K562 (cell line): ENCODE results near the gene PUS3. TPM values are rescaled to one million over a fixed set of nuclear protein-coding genes. Genes with fewer than 3 reads are reported as not detected.
A peak's percentile ranks its signal among the peaks of the same experiment; 100 is the strongest.

ENCODE experiments used
- ATAC-seq: fragments of 200-7000 bp; cut with Tn5 transposase; 3 replicates; pipeline ENCODE4 v1.9.1; 2020; ENCODE audit warnings: moderate library complexity
- BruUV-seq: library from RNA; stranded (reverse); fragments of 400-500 nt; replicated peaks from 2 replicates; lab custom pipeline; 2021; lab: Mats Ljungman, UMichigan
- CTCF ChIA-PET: fragments of 300-600 bp; formaldehyde crosslinking; extraction: SDS; loops from one replicate; lab custom pipeline; 2021; ENCODE audit warnings: low intra/inter-chr PET ratio; lab: Yijun Ruan, JAX
- POLR2A ChIA-PET: fragments of 300-600, 350-650 bp; sonication (Branson Sonifier 250); formaldehyde crosslinking; extraction: SDS; loops from one replicate; lab custom pipeline; 2021; ENCODE audit warnings: antibody characterized with exemption, inconsistent platforms; lab: Yijun Ruan, JAX
- DNase-seq, 4 experiments: peaks; one replicate each; pipeline versions ENCODE4 v3.0.0 to v3.0.0-alpha.2; 2011 to 2018; ENCODE audit warnings: low spot score in 3 of 4, mixed read lengths in 3 of 4; ENCODE audit errors: extremely low read depth in 1 of 4
- FAIRE-seq: peaks from 2 replicates; lab custom pipeline; 2011; peaks lifted over from hg19 to GRCh38; lab: Jason Lieb, UNC
- H2AFZ ChIP-seq: 2 replicates; pipeline ENCODE4 v1.6.0; 2011; ENCODE audit warnings: low read depth, low read length, control low read depth, inconsistent platforms
- H3K27ac ChIP-seq: fragments of 200-600 bp; 3 replicates; pipeline ENCODE4 v1.8.0; 2011; ENCODE audit warnings: low read depth, mild to moderate bottlenecking, control low read depth, inconsistent platforms, low read length, moderate library complexity, mixed read lengths; ENCODE audit errors: extremely low read depth
- H3K27me3 ChIP-seq, 2 experiments: fragments of 300-600 bp in 1 of 2; 2 replicates in 1 of 2; 3 replicates in 1 of 2; pipeline versions ENCODE4 v1.6.0 to v1.8.0; 2011; ENCODE audit warnings: inconsistent platforms in 2 of 2, low read length in 2 of 2, mild to moderate bottlenecking in 1 of 2, mixed read lengths in 1 of 2, moderate library complexity in 1 of 2; ENCODE audit not compliant: control insufficient read depth in 2 of 2, insufficient read depth in 2 of 2
- H3K36me3 ChIP-seq: fragments of 300-600 bp; 3 replicates; pipeline ENCODE4 v1.8.0; 2011; ENCODE audit warnings: mild to moderate bottlenecking, low read length, inconsistent platforms; ENCODE audit not compliant: control insufficient read depth, insufficient read depth
- H3K4me1 ChIP-seq, 2 experiments: fragments of 200-600 bp in 1 of 2; replicated peaks in 1 of 2; 2 replicates in 1 of 2; 3 replicates in 1 of 2; pipeline versions ENCODE4 v1.5.1 to v1.8.0; 2011; ENCODE audit warnings: inconsistent platforms in 2 of 2, low read length in 2 of 2, mild to moderate bottlenecking in 1 of 2, mixed read lengths in 1 of 2, moderate library complexity in 1 of 2; ENCODE audit not compliant: control insufficient read depth in 2 of 2, insufficient read depth in 2 of 2
- H3K4me2 ChIP-seq: 2 replicates; pipeline ENCODE4 v1.6.1; 2011; ENCODE audit warnings: low read length, control low read depth, inconsistent platforms, mixed read lengths; ENCODE audit not compliant: insufficient read depth
- H3K4me3 ChIP-seq: fragments of 200-600 bp; sonication (generic), shearing (Covaris generic); 2 replicates; pipeline ENCODE4 v1.5.1; 2016; ENCODE audit warnings: control low read depth, inconsistent platforms
- H3K79me2 ChIP-seq: fragments of 200-600 bp; 3 replicates; pipeline ENCODE4 v1.8.0; 2011; ENCODE audit warnings: low read length, inconsistent platforms; ENCODE audit not compliant: control insufficient read depth, insufficient read depth
- H3K9ac ChIP-seq, 2 experiments: 2 replicates each; pipeline versions ENCODE4 v1.6.0 to v1.6.1; 2011; ENCODE audit warnings: low read depth in 2 of 2, low read length in 2 of 2, control low read depth in 1 of 2, inconsistent platforms in 1 of 2, mild to moderate bottlenecking in 1 of 2, mixed read lengths in 1 of 2; ENCODE audit not compliant: insufficient read depth in 1 of 2
- H3K9me1 ChIP-seq: one replicate; pipeline ENCODE4 v1.6.0; 2011; ENCODE audit warnings: inconsistent platforms, mild to moderate bottlenecking, low read length, moderate library complexity; ENCODE audit not compliant: control insufficient read depth, insufficient read depth
- H3K9me3 ChIP-seq: replicated peaks from 2 replicates; pipeline ENCODE4 v1.5.1; 2011; ENCODE audit warnings: low read depth, low read length, inconsistent platforms; ENCODE audit not compliant: control insufficient read depth, insufficient read depth
- H4K20me1 ChIP-seq: replicated peaks from 2 replicates; pipeline ENCODE4 v1.6.1; 2011; ENCODE audit warnings: low read length, inconsistent platforms, mixed read lengths; ENCODE audit not compliant: control insufficient read depth, insufficient read depth
- ZEB2 ChIP-seq: fragments of 450-650 bp; IDR thresholded peaks from 2 replicates; pipeline ENCODE4 v1.6.1; 2016
- WGBS: fragments of 100-300 bp; shearing (Covaris generic); methylation state at CpG from one replicate; pipeline ENCODE4 v1.1.6; 2016; ENCODE audit warnings: low coverage, mixed read lengths; ENCODE audit not compliant: insufficient coverage; ENCODE audit errors: missing lambda C conversion rate; 5-methylcytosine and 5-hydroxymethylcytosine counted together
- in situ Hi-C: fragments of 300-500 bp; cut with MboI; formaldehyde crosslinking; loops from 4 replicates; pipeline ENCODE4 v1.15.0; 2018; ENCODE audit warnings: inconsistent platforms, mixed read lengths
- intact Hi-C: fragments of 100-400 bp; cut with micrococcal nuclease; formaldehyde crosslinking; loops from 2 replicates; pipeline ENCODE4 v1.14.2; 2022
- polyA plus RNA-seq, 8 experiments: library from polyadenylated mRNA; depleted of rRNA in 4 of 8; stranded (reverse) in 5 of 8; unstranded in 3 of 8; fragments of >200 nt; fragmentation: Nextera tagmentation in 2 of 8; fragmentation: Illumina TruSeq in 1 of 8; extraction: Ambion mirVana in 2 of 8; extraction: Trizol in 1 of 8; gene quantifications; 2 replicates each; pipeline versions ENCODE4 v1.2.1 to v1.2.3, GENCODE V29; 2011 to 2014; ENCODE audit warnings: inconsistent platforms in 1 of 8, missing spikeins in 1 of 8
- total RNA-seq, 7 experiments: library from RNA; depleted of rRNA in 6 of 7; stranded (reverse); fragments of >200 nt in 6 of 7; fragmentation: Illumina TruSeq in 2 of 7; extraction: Trizol in 2 of 7; gene quantifications; 2 replicates each; pipeline versions ENCODE4 v1.2.1 to v1.2.3, GENCODE V29; 2011 to 2021; ENCODE audit warnings: low replicate concordance in 1 of 7
- TF ChIP-seq, protein P1 (sequence below), 2 experiments: fragments of 450-650 bp in 1 of 2; sonication (generic) in 1 of 2; formaldehyde crosslinking; conservative IDR thresholded peaks; 2 replicates each; pipeline versions ENCODE4 v1.4.0 to v1.8.1; 2020 to 2022; ENCODE audit warnings: mild to moderate bottlenecking in 1 of 2, missing genetic modification reagents in 1 of 2

The PUS3 gene
- total and polyA plus RNA-seq, 9 of the 15 experiments (the other 6 are each of a cell fraction or from before 2014, with no cell fraction given), result 16.5 to 49.2 (median 35.9) TPM

DNA sequence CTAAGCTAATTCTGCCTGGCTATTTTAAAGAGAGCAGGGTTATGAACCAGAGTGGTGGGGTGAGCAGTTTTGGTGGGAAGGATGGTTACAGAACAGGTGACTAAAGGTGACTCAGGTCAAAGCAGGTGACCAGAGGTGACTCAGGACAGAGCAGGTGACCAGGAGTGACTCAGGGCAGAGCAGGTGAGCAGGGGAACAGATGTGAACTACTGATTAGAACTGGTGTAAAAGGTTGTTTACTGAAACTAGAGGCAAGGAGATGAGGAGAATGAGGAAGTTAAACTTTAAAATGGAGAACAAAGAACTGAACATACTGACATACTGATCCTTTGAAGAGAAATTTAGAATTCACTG is 30.9 kb downstream of the PUS3 start:
- FAIRE-seq, result no peak
- H3K4me3 ChIP-seq, result no peak overlapping the region
- CTCF ChIA-PET, result interaction anchor here (1.3 kb wide), 1 partner anchor 911 kb away, joined by 3 read pairs; no protein-coding TSS in a partner anchor
- no peaks in the 10 kb centered on the region; the same call in 1 of the 2 replicates for H3K9me3 ChIP-seq
- no peaks in the 10 kb centered on the region for H3K36me3 ChIP-seq
- no peak overlapping the region for H3K4me2 ChIP-seq
- H3K27ac ChIP-seq, result no peak overlapping the region
- no peak for ATAC-seq
- H3K9ac ChIP-seq, result no peak overlapping the region
- H3K79me2 ChIP-seq, result no peaks in the 10 kb centered on the region
- intact Hi-C loops (loop anchor here (5.0 kb wide), 4 partner anchors 100 to 910 kb away; partner anchors contain the start of gene CHEK1), in situ Hi-C loops (loop anchor here (10.0 kb wide), 2 partner anchors 317 to 447 kb away; no protein-coding TSS in a partner anchor)
- no peaks in the 10 kb centered on the region for H3K9me1 ChIP-seq
- H3K4me1 ChIP-seq, result peaks cover 0 to 3% of the 10 kb centered on the region in 2 experiments; a peak in 2 of 5 replicates
- no TSS peak for BruUV-seq
- DNase-seq, result no peak
- H4K20me1 ChIP-seq, result no peaks in the 10 kb centered on the region
- no peaks in the 10 kb centered on the region for H3K27me3 ChIP-seq
- 0 out of 2 replicates have a peak, but pooled peaks have one; percentile 52 for TF ChIP-seq ZEB2
- TF ChIP-seq, protein P1, sequence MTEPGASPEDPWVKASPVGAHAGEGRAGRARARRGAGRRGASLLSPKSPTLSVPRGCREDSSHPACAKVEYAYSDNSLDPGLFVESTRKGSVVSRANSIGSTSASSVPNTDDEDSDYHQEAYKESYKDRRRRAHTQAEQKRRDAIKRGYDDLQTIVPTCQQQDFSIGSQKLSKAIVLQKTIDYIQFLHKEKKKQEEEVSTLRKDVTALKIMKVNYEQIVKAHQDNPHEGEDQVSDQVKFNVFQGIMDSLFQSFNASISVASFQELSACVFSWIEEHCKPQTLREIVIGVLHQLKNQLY (CRISPR knock-in tag; conservative IDR thresholded peaks at IDR 0.05), result no peak
- TF ChIP-seq, all 486 proteins: peak for 1
- H2AFZ ChIP-seq, result no peak overlapping the region
- POLR2A ChIA-PET, result no interaction called here

DNA sequence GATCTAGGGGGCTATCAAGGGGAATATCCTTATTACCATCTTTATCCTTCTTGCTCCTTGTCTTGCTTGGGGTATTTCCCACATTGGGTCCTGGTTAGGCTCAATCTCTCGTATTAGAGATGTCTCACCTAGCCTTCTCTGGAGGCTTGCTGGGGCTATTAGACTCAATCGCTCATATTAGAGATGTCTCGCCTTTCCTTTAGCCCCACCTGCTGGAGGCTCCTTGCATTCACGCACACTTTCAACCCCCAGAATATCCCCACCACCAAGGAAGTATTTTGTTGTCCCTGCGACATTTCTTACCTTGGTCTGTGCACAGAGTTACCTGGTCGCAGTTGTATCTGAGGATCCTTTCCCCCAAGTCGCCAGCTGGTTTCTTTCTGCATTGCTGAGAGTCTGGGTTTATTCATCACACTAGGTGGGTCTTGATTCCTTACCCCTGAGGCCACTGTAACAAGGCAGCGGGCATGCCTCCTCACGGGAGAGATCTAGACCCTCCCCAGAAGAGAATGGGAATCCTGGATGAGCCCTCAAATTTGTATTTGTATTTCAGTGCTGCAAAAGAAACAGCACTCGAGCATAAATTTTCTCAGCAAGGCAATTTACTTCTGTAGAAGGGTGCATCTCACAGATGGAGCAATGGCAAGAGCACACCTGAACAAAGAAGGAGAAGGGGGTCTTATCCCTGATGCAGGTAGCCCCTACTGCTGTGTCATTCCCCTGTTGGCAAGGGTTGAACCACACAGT is 31.4 kb downstream of the PUS3 start:
- no peaks in the 10 kb centered on the region for H3K9me1 ChIP-seq
- H3K36me3 ChIP-seq, result no peaks in the 10 kb centered on the region
- DNase-seq, result peak; percentile 24 to 55 (median 40)
- no peaks in the 10 kb centered on the region for H3K79me2 ChIP-seq
- H3K9me3 ChIP-seq, result no peaks in the 10 kb centered on the region; the same call in 1 of the 2 replicates
- H2AFZ ChIP-seq, result no peak overlapping the region
- H3K4me1 ChIP-seq, result peaks cover 0 to 3% of the 10 kb centered on the region in 2 experiments; a peak in 2 of 5 replicates
- H3K9ac ChIP-seq, result no peak overlapping the region
- in situ Hi-C loops, result loop anchor here (10.0 kb wide), 2 partner anchors 317 to 447 kb away; no protein-coding TSS in a partner anchor
- 16% methylated on average over 10 of the region's 10 CpGs for WGBS
- peak; percentile 75 for ATAC-seq
- ChIA-PET POLR2A (no interaction called here), CTCF (interaction anchor here (0.6 to 1.3 kb wide), 3 partner anchors 148 to 910 kb away, joined by 3 to 5 read pairs (median 3); no protein-coding TSS in a partner anchor)
- no peak overlapping the region for H3K27ac ChIP-seq
- no peak overlapping the region for H3K4me2 ChIP-seq
- no peaks in the 10 kb centered on the region for H4K20me1 ChIP-seq
- intact Hi-C loops, result loop anchor here (5.0 kb wide), 4 partner anchors 99 to 909 kb away; partner anchors contain the start of gene CHEK1
- no peak overlapping the region for H3K4me3 ChIP-seq
- H3K27me3 ChIP-seq, result no peaks in the 10 kb centered on the region
- peak; percentile 40 for FAIRE-seq
- no TSS peak for BruUV-seq
